GM10266 (cell line): Measurements from ENCODE around the gene CELSR1.

ENCODE experiments used
- DNase-seq: peaks from one replicate; pipeline ENCODE4 v3.0.0; 2012; ENCODE audit errors: extremely low spot score
- CTCF ChIP-seq: IDR thresholded peaks from 2 replicates; pipeline ENCODE4 v1.5.1; 2012; ENCODE audit warnings: mild to moderate bottlenecking, low read depth; ENCODE audit not compliant: control insufficient read depth, insufficient read depth; ENCODE audit errors: missing control alignments

The CELSR1 gene

GRCh38 chr22:46491946-46492345 lies 45.5 kb downstream of the CELSR1 start:
- DNase-seq: no peak
- TF ChIP-seq CTCF: no peak

GRCh38 chr22:46490538-46490937 lies 46.9 kb downstream of the CELSR1 start:
- no peak for TF ChIP-seq CTCF
- no peak for DNase-seq

- TF ChIP-seq CTCF: no peak
- no peak for DNase-seq
Measured at GRCh38 chr22:46486996-46487717, 50.3 kb downstream of the CELSR1 start.

- TF ChIP-seq CTCF: no peak
- no peak for DNase-seq
Measured at GRCh38 chr22:46484861-46485595, 52.4 kb downstream of the CELSR1 start.

- no peak for TF ChIP-seq CTCF
- DNase-seq: no peak
Measured at GRCh38 chr22:46484156-46484860, 53.1 kb downstream of the CELSR1 start.

- TF ChIP-seq CTCF: no peak
- no peak for DNase-seq
Measured at GRCh38 chr22:46483353-46483752, 54.1 kb downstream of the CELSR1 start.
